HG03354 (cell line): Measurements from ENCODE around the gene DNAH14.
"Not testable (repeated sequence)": the region's sequence is repeated elsewhere in the genome, so short reads cannot be mapped to it uniquely, and the experiment has no call there.

Source experiments
- ATAC-seq: cut with Tn5 transposase; IDR thresholded peaks from one replicate; pipeline ENCODE4 v1.9.1; 2021; ENCODE audit warnings: mild to moderate bottlenecking; ENCODE audit not compliant: unreplicated experiment, poor library complexity, severe bottlenecking

Gene DNAH14

DNA sequence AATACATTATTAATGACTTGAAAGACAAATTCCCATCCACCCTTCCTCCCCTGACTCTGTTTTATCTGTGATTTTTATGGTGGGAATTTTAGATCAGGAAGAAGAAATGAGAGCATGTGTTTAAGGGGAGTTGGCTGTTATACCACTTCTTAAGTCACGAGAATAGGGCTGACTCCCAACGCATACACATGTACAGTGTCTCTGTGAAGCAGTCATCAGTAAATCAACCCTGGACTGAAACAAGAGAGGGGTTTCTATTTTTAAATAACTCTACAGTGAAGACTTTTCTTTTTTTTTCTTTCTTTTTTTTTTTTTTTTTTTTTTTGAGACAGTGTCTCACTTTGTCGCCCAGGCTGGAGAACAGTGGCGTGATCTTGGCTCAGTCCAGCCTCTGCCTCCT, 392.3 kb downstream of the DNAH14 start:
- ATAC-seq = no peak

DNA sequence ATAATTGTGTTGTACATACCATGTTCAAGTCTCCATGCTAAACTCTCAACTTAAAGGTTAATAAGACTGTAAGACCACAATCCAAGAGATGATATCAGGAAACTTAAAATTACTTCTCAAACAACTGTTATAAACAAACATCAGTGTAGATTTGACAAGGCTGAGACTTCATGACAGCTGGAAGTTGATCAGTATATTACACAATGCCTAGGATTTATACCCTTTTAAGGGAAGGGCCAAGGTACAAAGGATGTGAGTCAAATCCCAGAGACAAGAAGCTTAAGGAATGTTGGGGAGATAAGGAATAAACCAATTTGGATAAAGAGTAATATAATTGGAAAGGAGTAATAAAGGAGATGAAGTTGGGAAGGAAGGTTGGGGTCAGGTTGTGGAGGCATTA, 399.6 kb downstream of the DNAH14 start:
- no peak for ATAC-seq

DNA sequence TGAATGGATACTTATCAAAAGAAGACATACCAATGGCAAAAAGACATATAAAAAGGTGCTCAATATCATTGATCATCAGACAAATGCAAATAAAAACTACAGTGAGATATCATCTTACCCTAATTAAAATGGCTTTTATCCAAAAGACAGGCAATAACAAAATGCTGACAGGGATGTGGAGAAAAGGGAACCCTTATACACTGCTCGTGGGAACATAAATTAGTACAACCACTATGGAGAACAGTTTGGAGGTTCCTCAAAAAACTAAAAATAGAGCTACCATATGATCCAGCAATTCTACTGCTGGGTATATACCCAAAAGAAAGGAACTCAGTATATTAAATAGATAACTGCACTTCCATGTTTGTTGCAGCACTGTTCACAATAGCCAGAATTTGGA, 400.5 kb downstream of the DNAH14 start:
- ATAC-seq = not testable (repeated sequence)

DNA sequence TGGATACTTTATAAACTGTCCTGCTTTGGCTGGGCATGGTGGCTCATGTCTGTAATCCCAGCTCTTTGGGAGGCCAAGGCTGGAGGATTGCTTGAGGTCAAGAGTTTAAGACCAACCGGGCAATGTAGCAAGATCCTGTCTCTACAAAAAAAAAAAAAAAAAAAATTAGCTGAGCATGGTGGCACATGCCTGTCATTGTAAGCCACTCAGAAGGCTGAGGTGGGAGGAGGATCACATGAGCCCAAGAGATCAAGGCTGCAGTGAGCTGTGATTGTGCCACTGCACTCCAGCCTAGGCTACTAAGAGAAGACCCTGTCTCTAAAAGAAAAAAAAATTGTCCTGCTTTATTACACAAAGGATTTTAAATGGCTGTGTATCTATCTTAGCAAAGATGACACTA, 403.2 kb downstream of the DNAH14 start:
- no peak for ATAC-seq

DNA sequence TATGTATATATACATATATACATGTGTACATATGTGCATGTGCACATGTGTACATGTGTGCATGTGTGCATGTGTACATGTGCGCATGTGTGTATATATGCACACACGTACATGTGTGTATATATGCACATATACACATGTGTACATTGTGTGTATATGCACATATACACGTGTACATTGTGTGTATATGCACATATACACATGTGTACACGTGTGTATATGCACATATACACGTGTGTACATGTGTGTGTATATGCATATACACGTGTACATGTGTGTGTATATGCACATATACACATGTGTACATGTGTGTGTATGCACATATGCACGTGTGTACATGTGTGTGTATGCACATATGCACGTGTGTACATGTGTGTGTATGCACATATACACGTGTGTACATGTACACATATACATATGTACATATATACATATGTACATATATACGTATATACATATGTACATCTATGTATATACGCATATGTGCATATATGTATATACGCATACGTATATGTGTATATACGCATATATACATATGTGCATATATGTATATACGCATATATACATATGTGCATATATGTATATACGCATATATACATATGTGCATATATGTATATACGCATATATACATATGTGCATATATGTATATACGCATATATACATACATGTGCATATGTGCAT, 405.8 kb downstream of the DNAH14 start:
- ATAC-seq = not testable (repeated sequence)

DNA sequence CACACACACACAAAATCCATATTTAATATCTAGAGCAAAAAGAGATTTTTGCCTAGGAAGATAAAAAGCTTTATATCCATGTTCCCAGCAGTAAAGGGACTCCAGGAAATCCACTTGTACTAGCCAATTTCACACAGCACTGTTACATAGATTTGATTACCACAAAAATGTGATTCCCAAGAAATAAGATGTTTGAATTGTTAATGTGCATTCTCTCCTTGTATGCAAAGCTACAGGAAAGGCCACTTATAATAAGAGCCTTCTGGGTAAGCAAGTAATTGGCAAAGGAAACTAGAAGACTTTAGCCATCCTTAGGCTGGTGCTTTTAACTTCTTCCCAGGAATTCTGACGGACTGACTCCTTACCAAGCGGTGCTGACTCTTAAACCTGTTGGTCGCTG, 409.1 kb downstream of the DNAH14 start:
- ATAC-seq = no peak

DNA sequence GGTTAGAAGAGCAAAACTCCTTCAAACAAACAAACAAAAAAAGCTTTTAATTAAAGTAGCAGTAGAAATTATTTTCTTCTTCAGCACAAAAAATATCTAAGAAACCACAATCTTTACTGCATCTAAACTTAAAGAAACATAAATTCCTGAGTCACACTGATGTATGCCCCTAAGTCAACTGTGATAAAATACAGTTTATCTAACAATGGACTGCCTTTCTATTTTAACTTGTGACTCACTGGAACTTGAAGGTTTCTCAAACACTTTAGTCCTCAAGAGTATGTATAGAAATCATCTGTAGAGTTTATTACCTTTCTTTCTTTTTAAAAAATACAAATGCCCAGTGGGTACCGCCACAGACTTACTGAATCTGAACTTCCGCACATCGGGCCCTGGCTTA, 412.2 kb downstream of the DNAH14 start:
- no peak for ATAC-seq

DNA sequence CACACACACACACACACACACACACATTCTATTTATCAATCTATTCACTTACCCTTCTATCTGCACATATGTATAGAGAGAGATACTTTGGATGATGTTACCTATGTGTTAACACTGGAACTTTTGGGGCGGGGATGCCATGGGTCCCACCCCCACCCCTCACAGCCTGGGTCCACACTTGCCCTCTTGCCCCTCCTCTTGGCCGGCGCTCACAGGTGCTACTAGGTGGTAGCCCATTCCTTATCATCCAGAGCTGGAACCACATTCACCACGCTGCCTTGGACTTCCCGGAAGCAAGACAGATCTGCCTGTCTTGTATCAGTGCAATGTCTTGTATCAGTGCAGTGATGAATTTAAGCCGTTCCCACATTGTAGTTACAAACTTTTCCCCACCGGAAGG, 413.2 kb downstream of the DNAH14 start:
- ATAC-seq = no peak

DNA sequence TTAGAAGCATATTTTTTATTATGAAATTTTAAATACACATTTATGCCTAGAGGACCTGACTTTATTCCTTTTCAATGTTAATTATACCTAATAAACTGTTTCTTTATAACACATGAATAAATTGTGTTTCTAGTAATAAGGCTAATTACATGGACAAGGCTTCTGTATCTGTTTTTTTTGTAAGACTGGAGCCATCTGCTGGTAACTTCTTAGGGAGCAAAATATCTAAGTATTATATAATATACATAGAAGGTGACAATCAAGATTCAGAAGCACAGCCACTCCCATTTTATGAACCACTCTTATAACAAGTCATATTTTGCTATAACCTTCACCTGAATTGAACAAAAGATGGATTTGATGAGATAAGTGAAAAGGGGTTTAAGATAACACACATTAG, 414.1 kb downstream of the DNAH14 start:
- ATAC-seq = peak; percentile 55

DNA sequence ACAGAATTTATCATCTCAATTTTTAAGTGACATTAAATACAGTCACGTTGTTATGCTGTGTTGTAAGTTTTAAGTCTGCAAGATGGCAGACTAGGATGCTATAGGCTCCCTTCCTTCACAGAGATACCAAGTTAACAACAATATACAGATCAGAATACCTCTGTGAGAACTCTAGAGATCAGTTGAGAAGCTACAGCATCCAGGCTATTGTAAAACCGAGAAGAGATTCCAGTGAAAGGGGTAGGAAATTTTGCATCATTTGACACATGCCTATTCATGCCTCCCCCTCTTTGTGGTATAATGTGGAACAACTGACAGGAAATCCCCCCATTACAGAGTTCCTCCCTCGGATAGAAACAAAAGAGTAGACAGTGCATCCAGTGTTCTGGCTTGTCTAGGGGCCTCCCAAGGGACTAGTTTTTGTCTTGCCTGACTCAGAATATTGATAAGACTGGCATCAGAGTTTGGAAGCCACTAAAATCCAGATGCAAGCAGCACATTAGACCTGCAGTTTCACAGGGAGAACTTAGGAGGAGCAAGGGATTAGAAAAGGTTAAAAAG, 417.7 kb downstream of the DNAH14 start:
- no peak for ATAC-seq

DNA sequence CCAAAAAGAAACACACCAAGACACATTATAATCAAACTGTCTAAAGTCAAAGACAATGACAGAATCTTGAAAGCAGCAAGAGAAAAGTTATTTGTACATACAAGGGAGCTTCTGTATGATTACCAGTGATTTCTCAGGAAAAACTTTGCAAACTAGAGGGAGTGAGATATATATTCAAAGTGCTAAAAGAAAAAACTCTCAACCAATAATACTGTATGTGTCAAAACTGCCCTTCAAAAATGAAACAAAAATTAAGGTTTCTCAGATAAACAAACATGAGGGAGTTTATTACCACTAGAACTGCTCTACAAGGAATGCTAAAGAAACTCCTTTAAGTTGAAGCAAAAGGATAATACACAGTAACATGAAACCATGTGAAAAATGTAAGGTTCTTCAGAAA, 418.9 kb downstream of the DNAH14 start:
- ATAC-seq = no peak

DNA sequence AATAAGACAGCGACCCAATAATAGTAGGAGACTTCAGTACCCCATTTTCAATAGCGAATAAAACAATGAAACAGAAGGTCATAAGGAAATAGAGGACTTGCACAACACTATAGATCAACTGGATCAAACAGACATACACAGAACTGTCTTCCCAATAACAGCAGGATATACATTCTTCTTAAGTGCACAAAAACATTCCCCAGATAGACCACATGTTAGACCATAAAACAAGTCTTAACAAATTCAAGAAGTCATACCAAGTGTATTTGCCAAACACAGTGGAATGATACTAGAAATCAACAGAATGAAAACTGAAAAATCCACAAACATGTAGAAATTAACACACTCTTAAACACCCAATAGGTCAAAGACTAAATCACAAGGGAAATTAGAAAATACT, 420.4 kb downstream of the DNAH14 start:
- no peak for ATAC-seq

DNA sequence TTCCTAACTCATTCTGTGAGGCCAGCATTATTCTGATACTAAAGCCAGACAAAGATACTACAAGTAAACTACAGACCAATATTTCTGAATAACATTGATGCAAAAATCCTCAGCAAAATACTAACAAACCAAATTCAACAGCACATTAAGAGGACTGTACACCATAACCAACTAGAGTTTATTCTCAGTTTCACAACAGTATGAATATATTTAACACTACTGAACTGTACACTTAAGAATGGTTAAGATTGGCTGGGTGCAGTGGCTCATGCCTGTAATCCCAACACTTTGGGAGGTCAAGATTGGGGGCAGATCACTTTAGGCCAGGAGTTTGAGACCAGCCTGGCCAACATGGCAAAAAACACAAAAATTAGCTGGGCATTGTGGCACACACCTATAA, 421.4 kb downstream of the DNAH14 start:
- ATAC-seq = no peak

DNA sequence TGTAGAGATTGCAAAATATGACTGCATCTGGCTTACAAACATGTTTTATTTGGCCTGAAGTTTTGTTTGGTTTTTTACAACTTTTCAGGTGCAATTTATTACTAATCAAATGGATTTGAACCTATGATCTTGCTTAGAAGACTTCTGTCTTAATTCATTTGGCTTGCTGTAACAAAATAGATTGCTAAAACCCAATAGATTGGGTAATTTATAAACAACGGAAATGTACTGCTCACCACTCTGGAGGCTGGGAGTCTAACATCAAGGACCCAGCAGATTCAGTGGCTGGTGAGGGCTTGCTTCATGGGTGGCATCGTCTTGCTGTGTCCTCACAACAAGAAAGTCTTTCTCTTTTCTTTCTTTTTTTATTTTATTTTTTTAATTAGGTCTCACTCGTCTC, 425.4 kb downstream of the DNAH14 start:
- no peak for ATAC-seq

DNA sequence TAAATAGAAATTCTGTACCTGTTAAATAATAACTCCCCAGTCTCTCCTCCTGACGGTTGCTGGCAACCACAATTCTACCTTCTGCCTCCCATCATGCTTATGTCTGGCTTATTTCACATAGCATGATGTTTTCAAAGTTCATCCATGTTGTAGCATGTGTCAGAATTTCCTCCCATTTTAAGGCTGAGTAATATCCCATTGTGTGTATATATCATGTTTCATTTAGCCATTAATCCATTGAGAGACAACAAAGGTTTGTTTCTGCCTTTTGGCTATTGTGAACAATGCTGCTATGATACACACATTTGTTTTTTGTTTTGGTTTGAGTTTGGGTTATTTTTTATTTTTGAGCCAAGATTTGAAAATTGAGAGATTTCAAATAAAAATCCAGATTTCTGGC, 426.4 kb downstream of the DNAH14 start:
- ATAC-seq = no peak

DNA sequence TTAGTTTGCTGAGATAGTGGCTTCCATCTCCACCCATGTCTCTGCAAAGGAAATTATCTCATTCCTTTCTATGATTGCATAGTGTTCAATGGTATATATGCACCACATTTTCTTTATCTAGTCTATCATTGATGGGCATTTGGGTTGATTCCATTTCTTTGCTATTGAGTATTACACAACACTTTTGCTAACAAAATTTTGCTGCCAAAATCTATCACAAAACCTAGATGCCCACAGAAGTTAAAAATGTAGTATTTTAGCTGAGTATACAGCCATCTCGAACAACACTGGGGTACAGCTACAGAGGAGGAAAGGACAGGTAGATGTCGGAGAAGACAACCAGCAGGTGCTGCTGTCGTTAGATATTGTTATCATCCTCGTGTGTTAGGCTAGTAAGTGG, 430.6 kb downstream of the DNAH14 start:
- no peak for ATAC-seq

DNA sequence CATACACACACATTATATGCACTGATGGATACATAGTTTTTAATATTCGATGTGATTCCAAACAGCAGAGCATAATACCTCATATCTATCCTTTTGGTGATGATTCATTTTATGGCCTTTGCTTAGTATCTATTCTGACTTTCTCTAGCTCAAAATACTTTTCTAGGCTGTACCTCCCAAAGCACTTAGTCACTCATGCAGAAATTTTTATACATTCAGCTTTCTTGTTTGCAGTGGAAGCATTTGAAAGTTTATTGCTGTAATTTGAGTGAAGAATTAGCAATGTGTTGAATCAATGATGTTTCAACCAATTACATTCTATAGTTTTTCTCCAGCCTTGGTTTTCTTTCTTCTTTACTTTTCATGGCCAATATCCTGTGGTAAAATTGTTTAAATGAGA, 431.7 kb downstream of the DNAH14 start:
- no peak for ATAC-seq

DNA sequence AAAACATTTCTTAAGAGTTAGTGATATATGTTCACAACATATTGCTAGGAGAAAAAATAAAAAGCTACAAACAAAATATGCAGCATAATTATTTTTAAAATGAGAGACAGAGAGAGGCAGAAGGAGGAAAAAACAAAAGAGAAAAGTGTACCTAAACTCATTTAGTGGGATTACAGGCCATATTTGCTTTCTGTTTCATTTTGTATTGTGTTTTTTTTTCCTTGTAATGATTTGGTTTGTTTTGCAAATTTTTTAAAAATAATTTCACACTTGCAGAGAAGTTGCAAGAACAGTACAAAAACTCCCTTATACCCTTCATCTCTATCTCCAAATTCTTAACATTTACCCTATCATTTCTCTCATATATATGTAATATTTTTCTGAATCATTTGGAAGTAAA, 433.3 kb downstream of the DNAH14 start:
- no peak for ATAC-seq

DNA sequence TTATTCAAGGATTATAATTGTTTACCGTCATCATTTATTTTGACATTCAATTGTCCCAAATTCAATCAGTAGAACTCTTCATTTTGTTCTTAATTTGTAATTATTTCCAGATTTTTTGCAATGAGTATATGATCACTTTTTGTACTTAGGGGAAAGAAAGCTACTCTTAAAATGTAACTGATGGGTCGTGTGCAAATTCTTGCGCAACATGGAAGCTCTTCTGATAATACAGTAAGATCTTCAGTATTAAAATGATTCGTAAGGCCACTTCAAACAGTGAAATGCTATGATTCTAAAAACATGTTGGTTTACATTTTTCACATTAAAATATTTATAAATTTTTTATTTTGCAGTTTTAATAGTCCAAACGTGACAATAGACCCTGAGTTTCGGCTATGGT, 435.0 kb downstream of the DNAH14 start:
- ATAC-seq = no peak

DNA sequence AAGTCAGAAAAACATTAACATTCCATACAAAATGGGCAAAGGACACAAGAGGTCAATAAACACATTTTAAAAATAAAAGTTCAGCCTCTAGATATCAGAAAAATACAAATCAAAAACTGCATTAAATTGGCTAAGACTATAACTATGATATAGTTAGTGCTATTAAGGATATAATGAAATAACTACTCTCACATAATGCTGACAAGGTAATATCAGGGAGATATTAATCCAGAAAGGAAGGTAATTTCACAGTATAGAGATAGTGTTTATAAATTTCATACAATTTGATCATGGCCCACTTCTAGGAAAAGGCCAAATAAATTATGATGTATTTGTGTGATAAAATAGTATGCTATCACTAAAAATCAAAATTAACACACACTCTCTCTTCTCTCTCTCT, 436.5 kb downstream of the DNAH14 start:
- no peak for ATAC-seq

DNA sequence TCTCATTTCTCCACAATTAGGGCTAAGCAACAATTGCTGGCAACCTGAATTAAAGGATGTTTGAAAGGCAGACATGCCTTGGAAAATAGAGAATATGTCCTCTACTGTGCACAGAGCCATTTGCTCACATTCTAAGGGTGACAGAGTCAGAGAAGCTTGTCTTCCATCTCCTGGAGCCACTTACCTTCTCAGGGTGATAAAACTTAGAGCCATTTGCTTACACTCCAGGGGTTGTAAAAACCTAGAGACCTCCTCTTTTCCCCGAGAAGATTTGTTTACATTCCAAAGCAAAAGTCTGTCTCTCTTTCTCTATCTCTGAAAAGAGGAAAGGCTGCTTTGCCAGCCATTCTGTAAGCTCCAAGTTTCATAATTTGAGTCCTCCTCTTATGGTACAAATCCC, 437.1 kb downstream of the DNAH14 start:
- ATAC-seq = no peak

DNA sequence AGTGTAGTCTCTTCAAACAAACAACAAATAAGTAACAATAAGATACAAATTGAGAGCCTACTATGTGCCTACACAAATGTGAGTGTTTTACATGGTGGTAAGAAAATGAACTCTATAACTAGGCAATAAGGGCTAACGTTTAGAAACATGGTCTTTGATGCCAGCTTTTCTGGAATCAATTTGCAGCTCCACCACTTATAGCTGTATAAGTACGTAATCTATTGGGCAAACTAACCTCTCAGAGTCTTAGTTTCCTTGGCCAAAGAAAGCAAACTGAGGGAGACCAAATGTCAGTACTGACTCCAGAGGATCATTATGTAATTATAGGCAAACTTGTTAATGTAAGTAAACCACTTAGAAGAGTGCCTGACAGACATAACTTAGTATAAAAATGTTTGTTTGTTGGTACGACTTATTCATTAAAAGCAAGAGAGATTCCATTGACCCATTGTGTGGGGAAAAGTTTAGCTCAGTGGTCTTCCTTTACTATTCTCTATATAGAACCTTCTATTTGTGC, 438.6 kb downstream of the DNAH14 start:
- ATAC-seq = no peak
